ENCODE measurements around the gene SPOUT1. TPM values are rescaled to one million over a fixed set of nuclear protein-coding genes. Genes with fewer than 3 reads are reported as not detected.

SPOUT1 gene
- total RNA-seq, result 15.1 and 20.5 TPM in 2 replicates

GRCh38 chr9:128829477-128830251, at the start of gene SPOUT1:
Gene SPOUT1, minus strand, starts transcription at chr9:128829794. Its CDS starts 14 bp downstream, at chr9:128829780.

GRCh38 chr9:128818099-128818838, 11.3 kb downstream of the SPOUT1 start, which contains the start of gene ENDOG:
Gene ENDOG, plus strand, starts transcription at chr9:128818500. Its CDS starts 185 bp downstream, at chr9:128818685.

GRCh38 chr9:128786681-128787601, 42.7 kb downstream of the SPOUT1 start, which contains the start of gene TBC1D13:
Gene TBC1D13, plus strand, starts transcription at chr9:128787253. Its CDS starts 101 bp downstream, at chr9:128787354.

GRCh38 chr9:128771745-128772519, 57.7 kb downstream of the SPOUT1 start, which contains the start of gene ZER1:
Gene ZER1, minus strand, starts transcription at chr9:128771927. Its CDS starts 16,362 bp downstream, at chr9:128755565.

Other genes with a start within 250 kb of the SPOUT1 start
- gene DYNC2I2, start 172.9 kb downstream of the SPOUT1 start, total RNA-seq, result 62.1 and 83.9 TPM in 2 replicates
- gene SET, start 140.6 kb downstream of the SPOUT1 start, total RNA-seq, result 321 and 441 TPM in 2 replicates
- 1.8 and 3.3 TPM in 2 replicates for gene PKN3, start 127.3 kb downstream of the SPOUT1 start, total RNA-seq
- 28.2 and 34.2 TPM in 2 replicates for gene ZDHHC12, start 105.7 kb downstream of the SPOUT1 start, total RNA-seq
- gene ZER1, start 57.9 kb downstream of the SPOUT1 start, total RNA-seq, result 16.8 and 17.3 TPM in 2 replicates
- gene TBC1D13, start 42.5 kb downstream of the SPOUT1 start, total RNA-seq, result 8.8 and 9.2 TPM in 2 replicates
- 20.6 and 22.7 TPM in 2 replicates for gene ENDOG, start 11.3 kb downstream of the SPOUT1 start, total RNA-seq
- 7.3 and 9.8 TPM in 2 replicates for gene KYAT1, start 52.2 kb upstream of the SPOUT1 start, total RNA-seq
- 41.5 and 54.5 TPM in 2 replicates for gene LRRC8A, start 52.3 kb upstream of the SPOUT1 start, total RNA-seq
- gene PHYHD1, start 91.2 kb upstream of the SPOUT1 start, total RNA-seq, result 3.3 and 11.4 TPM in 2 replicates
- 22.4 and 27.6 TPM in 2 replicates for gene DOLK, start 117.8 kb upstream of the SPOUT1 start, total RNA-seq
- gene NUP188, start 117.9 kb upstream of the SPOUT1 start, total RNA-seq, result 51.4 and 80.2 TPM in 2 replicates
- 30.5 and 36.8 TPM in 2 replicates for gene SH3GLB2, start 198.5 kb upstream of the SPOUT1 start, total RNA-seq
- 16.9 and 24.6 TPM in 2 replicates for gene MIGA2, start 206.8 kb upstream of the SPOUT1 start, total RNA-seq